Mononuclear cell (primary cell): ENCODE results near the gene MYOG. TPM values are rescaled to one million over a fixed set of nuclear protein-coding genes. Genes with fewer than 3 reads are reported as not detected.

ENCODE experiments used
- H3K27me3 ChIP-seq: 2 replicates; pipeline ENCODE4 v1.6.0; 2011; ENCODE audit warnings: low read length, control low read depth; ENCODE audit not compliant: insufficient read depth
- H3K4me1 ChIP-seq: 2 replicates; pipeline ENCODE4 v1.5.1; 2011; ENCODE audit warnings: mild to moderate bottlenecking, low read length, control low read depth; ENCODE audit not compliant: insufficient read depth
- H3K4me3 ChIP-seq: 2 replicates; pipeline ENCODE4 v1.5.1; 2011; ENCODE audit warnings: mild to moderate bottlenecking, low read length, moderate library complexity
- H3K9me3 ChIP-seq: 2 replicates; pipeline ENCODE4 v1.5.1; 2011; ENCODE audit warnings: low read depth, mild to moderate bottlenecking, control low read depth, low read length
- total RNA-seq: library from RNA; depleted of rRNA; stranded (reverse); fragments of >200 nt; gene quantifications from one replicate; pipeline ENCODE4 v1.2.3, GENCODE V29; 2012

MYOG gene
- total RNA-seq, result not detected

DNA sequence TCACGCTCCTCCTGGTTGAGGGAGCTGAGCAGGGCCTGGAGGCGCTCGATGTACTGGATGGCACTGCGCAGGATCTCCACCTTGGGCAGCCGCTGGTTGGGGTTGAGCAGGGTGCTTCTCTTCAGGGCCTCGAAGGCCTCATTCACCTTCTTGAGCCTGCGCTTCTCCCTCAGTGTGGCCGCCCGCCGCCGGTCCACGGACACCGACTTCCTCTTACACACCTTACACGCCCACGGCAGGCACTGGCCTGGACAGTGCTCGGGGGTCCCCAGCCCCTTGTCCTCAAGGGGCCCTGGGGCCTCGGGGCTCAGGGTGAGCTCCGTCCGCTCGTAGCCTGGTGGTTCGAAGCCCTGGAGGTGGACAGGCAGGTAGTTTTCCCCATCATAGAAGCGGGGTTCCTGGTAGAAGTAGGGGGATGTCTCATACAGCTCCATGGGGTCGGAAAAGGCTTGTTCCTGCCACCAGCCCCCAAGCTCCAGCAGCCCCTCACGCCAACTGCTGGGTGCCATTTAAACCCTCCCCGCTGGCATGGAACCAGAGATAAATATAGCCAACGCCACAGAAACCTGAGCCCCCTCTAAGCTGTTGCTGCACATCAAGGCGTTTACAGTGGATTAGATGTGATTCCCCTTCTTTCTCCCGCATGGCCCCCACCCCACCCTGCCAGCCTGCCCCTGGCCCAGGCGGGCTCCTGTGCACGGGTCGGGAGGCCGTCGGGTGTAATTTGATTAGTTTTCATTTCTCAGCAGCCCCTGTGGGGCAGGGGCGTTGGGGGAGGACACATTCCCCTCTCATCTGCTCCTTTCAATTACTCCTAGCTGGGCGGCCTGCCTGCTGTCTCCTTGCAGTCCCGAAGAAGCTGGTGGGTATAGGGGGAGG lies at the start of gene MYOG:
Gene MYOG (minus strand): TSS at position 485 of the 879 bp plus-strand sequence. CDS start 51 bp downstream, at position 434.
- no peaks in the 10 kb centered on the region for H3K4me1 ChIP-seq
- H3K4me3 ChIP-seq, result no peak within 1 kb of the TSS
- no peaks in the 10 kb centered on the region for H3K9me3 ChIP-seq
- H3K27me3 ChIP-seq, result no peaks in the 10 kb centered on the region

GRCh38 chr1:203133970-203134725 lies 48.3 kb upstream of the MYOG start:
- Histone ChIP-seq H3K9me3 (no peaks in the 10 kb centered on the region), H3K27me3 (peaks cover 13% of the 10 kb centered on the region), H3K4me3 (no peak overlapping the region), H3K4me1 (peaks cover 8% of the 10 kb centered on the region)

- Histone ChIP-seq H3K4me3 (no peak overlapping the region), H3K4me1 (peaks cover 23% of the 10 kb centered on the region), H3K9me3 (no peaks in the 10 kb centered on the region), H3K27me3 (peaks cover 28% of the 10 kb centered on the region)
These were observed 45.9 kb upstream of the MYOG start for GRCh38 chr1:203131548-203132200.

- Histone ChIP-seq H3K27me3 (peaks cover 27% of the 10 kb centered on the region), H3K9me3 (no peaks in the 10 kb centered on the region), H3K4me1 (peaks cover 22% of the 10 kb centered on the region), H3K4me3 (no peak overlapping the region)
These were observed 44.7 kb upstream of the MYOG start for GRCh38 chr1:203130358-203130985.

DNA sequence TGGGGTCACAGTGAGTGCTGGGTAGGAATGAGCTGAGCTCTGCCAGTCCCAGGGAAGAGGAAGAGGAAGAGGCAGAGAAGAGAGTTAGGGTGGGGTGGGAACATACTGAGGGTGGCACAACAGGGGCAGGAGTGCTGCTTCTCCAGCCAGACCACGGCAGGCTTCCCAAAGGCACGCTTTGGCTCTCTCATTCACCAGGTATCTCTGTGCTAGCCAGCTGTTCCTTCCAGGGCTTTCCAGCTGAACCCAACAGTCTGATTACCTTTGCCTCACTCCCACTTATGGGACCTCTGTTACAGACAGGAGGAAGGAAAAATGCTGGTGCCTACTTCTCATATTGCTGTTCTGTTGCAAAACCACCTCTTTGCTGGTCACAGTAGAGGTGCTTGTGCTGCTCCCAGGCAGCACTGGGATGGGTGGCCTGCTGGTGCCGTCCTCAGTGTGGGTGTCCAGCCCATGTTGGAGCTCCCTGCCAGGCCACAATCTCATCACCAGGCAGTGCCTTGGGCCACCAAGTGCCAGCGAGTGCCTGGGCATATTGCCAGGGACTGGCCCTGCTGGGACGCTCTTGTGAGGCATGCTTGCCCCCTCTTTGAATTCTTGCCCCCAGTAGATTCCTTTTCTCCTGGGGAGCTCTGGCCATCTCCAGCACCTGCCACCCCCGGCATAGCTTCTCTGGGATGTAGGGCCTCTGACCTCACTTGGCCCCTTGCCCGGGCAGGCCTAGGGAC lies 43.9 kb upstream of the MYOG start:
- Histone ChIP-seq H3K27me3 (peaks cover 33% of the 10 kb centered on the region), H3K4me1 (peaks cover 22% of the 10 kb centered on the region), H3K4me3 (no peak overlapping the region), H3K9me3 (no peaks in the 10 kb centered on the region)

DNA sequence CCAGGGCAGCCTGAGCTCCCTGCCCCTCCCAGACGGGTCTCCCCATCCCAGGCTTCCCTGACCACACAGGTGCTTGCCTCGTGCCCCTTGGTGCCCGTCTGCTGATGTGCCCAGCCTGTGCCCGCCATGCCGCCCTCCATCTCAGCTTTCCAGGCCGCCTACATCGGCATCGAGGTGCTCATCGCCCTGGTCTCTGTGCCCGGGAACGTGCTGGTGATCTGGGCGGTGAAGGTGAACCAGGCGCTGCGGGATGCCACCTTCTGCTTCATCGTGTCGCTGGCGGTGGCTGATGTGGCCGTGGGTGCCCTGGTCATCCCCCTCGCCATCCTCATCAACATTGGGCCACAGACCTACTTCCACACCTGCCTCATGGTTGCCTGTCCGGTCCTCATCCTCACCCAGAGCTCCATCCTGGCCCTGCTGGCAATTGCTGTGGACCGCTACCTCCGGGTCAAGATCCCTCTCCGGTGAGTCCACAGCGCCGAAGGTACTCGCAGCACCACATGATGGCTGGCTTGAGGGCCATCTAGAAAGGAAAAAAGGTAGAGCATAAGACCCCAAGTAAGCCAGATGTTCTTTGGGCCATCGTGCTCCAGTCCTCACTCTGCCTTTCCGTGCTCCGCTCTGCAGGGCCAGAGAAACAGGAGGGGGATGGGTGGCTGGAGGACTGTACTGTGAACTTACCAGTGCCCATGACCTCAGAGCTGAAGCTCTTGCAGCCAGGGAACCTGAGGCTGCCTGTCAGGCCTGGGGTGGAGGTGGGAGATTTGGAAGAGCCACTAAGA lies 43.1 kb upstream of the MYOG start:
- peaks cover 22% of the 10 kb centered on the region for H3K4me1 ChIP-seq
- H3K4me3 ChIP-seq, result no peak overlapping the region
- H3K9me3 ChIP-seq, result no peaks in the 10 kb centered on the region
- peaks cover 38% of the 10 kb centered on the region for H3K27me3 ChIP-seq

DNA sequence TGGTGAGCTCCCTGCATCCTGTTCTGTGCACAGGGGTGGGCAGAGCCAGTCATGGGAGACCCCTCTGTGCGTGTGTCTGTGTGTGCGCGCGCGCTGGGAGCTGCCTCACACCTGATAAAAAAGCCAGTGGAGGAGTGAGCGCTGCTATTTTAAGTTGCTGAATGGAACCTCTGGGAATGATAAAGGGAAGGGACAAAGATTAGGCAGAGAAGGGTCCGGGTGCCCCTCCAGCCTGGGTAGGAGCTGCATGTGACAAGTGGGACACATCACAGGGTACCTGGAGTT lies 42.6 kb upstream of the MYOG start:
- Histone ChIP-seq H3K4me3 (no peak overlapping the region), H3K4me1 (peaks cover 22% of the 10 kb centered on the region), H3K9me3 (no peaks in the 10 kb centered on the region), H3K27me3 (peaks cover 42% of the 10 kb centered on the region)

GRCh38 chr1:203127666-203128430 lies 42.0 kb upstream of the MYOG start, which contains the start of gene ADORA1:
TSS of gene ADORA1 (plus strand) at chr1:203127726. CDS start at chr1:203128842, 1,116 bp downstream.
- Histone ChIP-seq H3K9me3 (no peaks in the 10 kb centered on the region), H3K27me3 (peaks cover 47% of the 10 kb centered on the region), H3K4me3 (no peak within 1 kb of the TSS), H3K4me1 (peaks cover 22% of the 10 kb centered on the region)

- Histone ChIP-seq H3K4me1 (peaks cover 22% of the 10 kb centered on the region), H3K27me3 (peaks cover 49% of the 10 kb centered on the region), H3K4me3 (no peak overlapping the region), H3K9me3 (no peaks in the 10 kb centered on the region)
These were observed 41.3 kb upstream of the MYOG start for GRCh38 chr1:203126866-203127665.

DNA sequence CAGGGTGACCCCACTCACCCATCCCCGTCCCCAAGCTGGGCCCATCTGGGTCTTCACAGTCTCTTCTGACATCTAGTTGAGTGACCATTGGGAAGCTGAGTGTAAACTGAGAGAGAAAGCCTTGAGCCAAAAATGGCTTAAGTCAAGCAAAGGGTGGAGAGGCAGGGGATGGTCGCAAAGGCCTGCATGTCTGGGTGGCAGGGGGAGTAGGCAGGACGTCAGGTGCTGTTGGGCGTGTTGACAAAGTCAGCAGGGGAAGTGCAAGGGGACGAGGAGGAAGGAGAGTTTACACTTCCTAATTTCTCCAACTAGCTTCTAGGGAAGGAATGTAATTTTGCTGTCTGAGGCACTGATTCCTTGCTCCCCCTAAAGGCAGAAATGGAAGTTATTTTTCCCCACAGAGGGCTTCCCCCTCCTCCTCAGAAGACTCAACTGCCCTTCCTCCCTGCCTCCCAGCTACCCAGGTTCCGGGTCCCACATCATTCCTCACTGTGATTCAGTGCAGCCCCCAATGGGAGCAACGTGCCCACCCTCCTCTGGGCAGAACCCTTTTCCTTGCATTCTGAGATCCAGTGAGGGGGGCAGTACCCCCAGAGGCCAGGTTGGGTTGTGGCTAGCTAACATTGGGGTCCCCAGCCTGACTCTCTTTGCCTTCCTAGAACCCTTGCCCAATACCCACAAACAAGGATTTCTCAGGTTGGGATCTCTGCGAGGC lies 40.5 kb upstream of the MYOG start:
- Histone ChIP-seq H3K4me3 (no peak overlapping the region), H3K4me1 (peaks cover 27% of the 10 kb centered on the region), H3K9me3 (no peaks in the 10 kb centered on the region), H3K27me3 (peaks cover 49% of the 10 kb centered on the region)

GRCh38 chr1:203124546-203125317 lies 38.9 kb upstream of the MYOG start:
- Histone ChIP-seq H3K9me3 (no peaks in the 10 kb centered on the region), H3K27me3 (peaks cover 62% of the 10 kb centered on the region), H3K4me1 (peaks cover 28% of the 10 kb centered on the region), H3K4me3 (no peak overlapping the region)
